T-helper 1 cell treated with Interleukin-12 subunit alpha and Interleukin-12 subunit beta and Interleukin-4 antibody, amounts not matched to agents 30 μg/mL and 1 μg/mL, for 36 hours (primary cell): ENCODE measurements around the gene ZNF267.
"Not testable (repeated sequence)": the region's sequence is repeated elsewhere in the genome, so short reads cannot be mapped to it uniquely, and the experiment has no call there.

Experiments used
- H3K27ac Mint-ChIP-seq: one replicate; pipeline ENCODE4 v1.8.0; 2021; ENCODE audit warnings: mild to moderate bottlenecking, mixed read lengths
- H3K27me3 Mint-ChIP-seq: one replicate; pipeline ENCODE4 v1.8.0; 2021; ENCODE audit warnings: low read depth, mixed read lengths
- H3K36me3 Mint-ChIP-seq: one replicate; pipeline ENCODE4 v1.8.0; 2021; ENCODE audit warnings: low read depth, mixed read lengths
- H3K4me1 Mint-ChIP-seq: one replicate; pipeline ENCODE4 v1.8.0; 2021; ENCODE audit warnings: low read depth, mixed read lengths
- H3K4me3 Mint-ChIP-seq: one replicate; pipeline ENCODE4 v1.8.0; 2021; ENCODE audit warnings: mild to moderate bottlenecking, moderate library complexity, mixed read lengths
- H3K9me3 Mint-ChIP-seq: one replicate; pipeline ENCODE4 v1.8.0; 2021; ENCODE audit warnings: mixed read lengths

ZNF267 gene

DNA sequence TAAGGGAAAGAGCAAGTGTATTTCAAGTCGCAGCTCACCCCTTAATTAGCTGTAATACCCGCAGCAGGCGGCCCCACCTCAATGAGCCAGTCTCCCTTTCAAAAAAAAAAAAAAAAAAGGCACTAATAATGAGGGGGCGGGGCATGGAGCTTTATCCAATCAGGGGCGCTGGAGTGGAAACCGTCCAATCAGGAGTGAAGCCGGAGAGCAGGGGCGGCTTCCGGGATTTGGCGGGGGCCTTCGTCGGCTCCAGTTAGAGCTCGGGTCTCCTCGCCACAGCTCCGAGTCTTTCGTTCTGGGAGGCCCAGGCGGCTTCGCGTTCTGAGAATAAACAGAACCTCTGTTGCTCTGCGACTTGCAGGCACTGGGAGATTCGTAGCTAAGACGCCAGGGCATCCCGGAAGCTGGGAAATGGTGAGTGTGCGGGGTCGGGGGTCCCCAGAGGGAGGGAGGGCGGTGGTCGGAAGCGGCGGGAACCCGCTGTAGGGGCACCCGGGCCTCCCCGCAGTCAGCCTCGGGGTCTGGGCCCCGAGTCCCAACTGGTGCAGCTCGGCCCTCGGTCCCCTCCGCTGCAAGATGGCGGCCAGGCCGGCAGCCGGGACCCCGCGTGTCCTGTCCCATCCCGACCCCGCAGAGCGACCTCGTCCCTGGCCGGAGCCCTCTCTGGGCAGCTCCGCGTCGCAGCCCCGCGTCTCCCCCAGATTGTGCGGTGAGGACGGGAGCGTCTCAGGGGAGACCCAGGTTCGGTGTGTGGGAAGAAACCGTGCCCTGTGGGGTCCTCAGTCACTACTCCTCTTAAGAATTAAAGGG, at the start of gene ZNF267:
ZNF267 (plus strand) TSS at position 252 of the 810 bp plus-strand sequence; CDS start at position 412, 160 bp downstream.
- peaks cover 47% of the 10 kb centered on the region for H3K36me3 Mint-ChIP-seq
- peaks cover 54% of the 10 kb centered on the region for H3K4me1 Mint-ChIP-seq
- H3K27ac Mint-ChIP-seq: peak within 1 kb of the TSS; percentile 98
- H3K9me3 Mint-ChIP-seq: peaks cover 9% of the 10 kb centered on the region
- H3K4me3 Mint-ChIP-seq: peak within 1 kb of the TSS; percentile 90
- H3K27me3 Mint-ChIP-seq: no peaks in the 10 kb centered on the region

DNA sequence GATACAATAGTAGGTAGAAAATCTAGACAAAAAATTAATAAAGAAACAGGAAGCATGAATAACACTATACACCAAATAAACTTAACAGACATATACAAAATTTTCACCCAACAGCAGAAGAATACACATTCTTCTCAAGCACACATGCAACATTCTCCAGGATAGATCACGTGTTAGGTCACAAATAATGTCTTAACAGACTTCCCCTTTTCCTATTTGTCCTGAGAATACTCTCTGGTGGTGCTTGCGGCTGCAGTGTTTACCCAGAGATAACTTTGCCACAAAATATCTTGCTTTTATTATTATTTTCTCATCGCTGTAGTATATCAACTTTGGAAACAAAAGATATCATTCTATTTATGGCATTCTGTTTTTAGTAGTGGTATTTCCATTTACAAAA, 40.6 kb upstream of the ZNF267 start:
- H3K4me1 Mint-ChIP-seq: no peaks in the 10 kb centered on the region
- no peaks in the 10 kb centered on the region for H3K27me3 Mint-ChIP-seq
- H3K27ac Mint-ChIP-seq: no peak overlapping the region
- peaks cover 26% of the 10 kb centered on the region for H3K9me3 Mint-ChIP-seq
- H3K4me3 Mint-ChIP-seq: no peak overlapping the region
- peaks cover 2% of the 10 kb centered on the region for H3K36me3 Mint-ChIP-seq

DNA sequence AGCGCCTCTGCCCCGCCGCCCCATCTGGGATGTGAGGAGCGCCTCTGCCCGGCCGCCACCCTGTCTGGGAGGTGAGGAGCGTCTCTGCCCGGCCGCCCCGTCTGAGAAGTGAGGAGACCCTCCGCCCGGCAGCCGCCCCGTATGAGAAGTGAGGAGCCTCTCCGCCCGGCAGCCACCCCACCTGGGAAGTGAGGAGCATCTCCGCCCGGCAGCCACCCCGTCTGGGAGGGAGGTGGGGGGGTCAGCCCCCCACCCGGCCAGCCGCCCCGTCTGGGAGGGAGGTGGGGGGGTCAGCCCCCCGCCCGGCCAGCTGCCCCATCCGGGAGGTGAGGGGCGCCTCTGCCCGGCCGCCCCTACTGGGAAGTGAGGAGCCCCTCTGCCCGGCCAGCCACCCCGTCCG, 37.2 kb upstream of the ZNF267 start:
- not testable (repeated sequence) for H3K36me3 Mint-ChIP-seq, H3K4me3 Mint-ChIP-seq, H3K27ac Mint-ChIP-seq, H3K4me1 Mint-ChIP-seq, H3K27me3 Mint-ChIP-seq
- H3K9me3 Mint-ChIP-seq: peaks cover 39% of the 10 kb centered on the region

- H3K9me3 Mint-ChIP-seq: peaks cover 53% of the 10 kb centered on the region
- no peak overlapping the region for H3K4me3 Mint-ChIP-seq
- H3K27me3 Mint-ChIP-seq: no peaks in the 10 kb centered on the region
- H3K36me3 Mint-ChIP-seq: peaks cover 6% of the 10 kb centered on the region
- H3K27ac Mint-ChIP-seq: no peak overlapping the region
- H3K4me1 Mint-ChIP-seq: no peaks in the 10 kb centered on the region
These were observed 30.7 kb upstream of the ZNF267 start for GRCh38 chr16:31842864-31843263.

DNA sequence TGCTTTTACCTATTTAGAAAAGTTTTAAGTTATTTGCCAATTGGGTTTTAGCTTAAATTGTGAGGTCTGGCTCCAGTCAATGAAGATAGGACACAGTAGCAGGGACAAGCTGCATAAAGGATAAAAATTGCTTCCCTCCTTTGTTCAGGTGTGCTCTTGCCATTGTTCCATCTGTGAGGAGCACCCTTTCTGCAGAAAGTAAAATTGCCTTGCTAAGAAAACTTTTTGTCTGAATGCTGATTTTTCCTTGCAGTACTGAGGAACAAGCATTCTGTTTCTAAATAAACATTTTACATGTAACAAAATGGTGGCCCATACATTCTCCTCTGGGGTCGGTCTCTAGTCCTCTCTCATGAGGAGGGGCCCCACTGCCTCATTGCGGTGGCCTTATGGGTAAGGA, 25.0 kb upstream of the ZNF267 start:
- not testable (repeated sequence) for H3K4me3 Mint-ChIP-seq, H3K27ac Mint-ChIP-seq, H3K27me3 Mint-ChIP-seq, H3K4me1 Mint-ChIP-seq, H3K36me3 Mint-ChIP-seq
- peaks cover 47% of the 10 kb centered on the region for H3K9me3 Mint-ChIP-seq

GRCh38 chr16:31853291-31853690, 20.3 kb upstream of the ZNF267 start:
- Mint-ChIP-seq H3K36me3 (no peaks in the 10 kb centered on the region), H3K4me1 (no peaks in the 10 kb centered on the region), H3K27ac (no peak overlapping the region), H3K4me3 (no peak overlapping the region), H3K9me3 (peaks cover 23% of the 10 kb centered on the region), H3K27me3 (peaks cover 29% of the 10 kb centered on the region)

GRCh38 chr16:31860508-31860907, 13.1 kb upstream of the ZNF267 start:
- peaks cover 4% of the 10 kb centered on the region for H3K9me3 Mint-ChIP-seq

DNA sequence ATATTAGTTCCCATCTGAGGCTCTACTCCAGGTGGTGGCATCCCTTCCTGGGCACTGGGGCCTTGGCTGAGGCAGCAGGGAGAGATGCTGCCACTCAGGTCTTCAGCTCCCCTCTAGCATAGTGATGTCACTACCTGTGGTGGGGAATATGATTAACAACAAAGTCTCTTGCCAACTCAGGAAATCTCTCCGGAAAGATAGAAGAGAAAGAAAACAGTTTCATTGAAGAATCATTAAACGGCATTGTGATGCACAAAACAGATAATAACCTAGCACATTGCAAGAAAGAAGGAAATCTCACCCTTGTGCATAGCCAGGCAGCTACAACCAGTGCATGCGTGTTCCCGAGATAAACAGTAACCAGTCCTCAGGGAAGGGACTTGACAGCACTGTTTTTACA, 12.2 kb upstream of the ZNF267 start:
- H3K27ac Mint-ChIP-seq: peak overlapping the region; percentile 4
- H3K4me3 Mint-ChIP-seq: no peak overlapping the region
- peaks cover 32% of the 10 kb centered on the region for H3K27me3 Mint-ChIP-seq
- peaks cover 22% of the 10 kb centered on the region for H3K4me1 Mint-ChIP-seq
- H3K9me3 Mint-ChIP-seq: peaks cover 4% of the 10 kb centered on the region
- H3K36me3 Mint-ChIP-seq: no peaks in the 10 kb centered on the region

More at GRCh38 chr16:31860508-31860907, 13.1 kb upstream of the ZNF267 start:
- H3K27me3 Mint-ChIP-seq: peaks cover 42% of the 10 kb centered on the region
- peaks cover 22% of the 10 kb centered on the region for H3K4me1 Mint-ChIP-seq
- H3K27ac Mint-ChIP-seq: no peak overlapping the region
- no peak overlapping the region for H3K4me3 Mint-ChIP-seq
- no peaks in the 10 kb centered on the region for H3K36me3 Mint-ChIP-seq

DNA sequence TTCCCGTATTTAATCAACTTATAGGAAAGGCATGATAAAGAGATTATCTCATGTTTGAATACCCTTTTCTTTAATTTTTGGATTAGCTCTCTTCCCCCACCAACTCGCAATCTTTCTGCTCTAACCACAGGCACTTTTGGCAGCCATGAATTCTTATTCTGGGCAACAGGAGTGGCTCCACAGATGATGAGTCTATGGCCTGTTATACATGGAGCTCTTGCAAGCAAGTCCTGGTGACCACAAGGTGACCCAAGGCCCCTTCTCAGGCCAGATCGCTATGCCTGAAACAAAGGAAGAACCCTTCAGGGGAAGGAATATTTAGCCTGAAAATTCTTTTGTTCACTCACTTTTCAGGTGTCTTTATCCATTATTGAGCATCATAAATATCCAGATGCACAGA, 10.8 kb upstream of the ZNF267 start:
- H3K36me3 Mint-ChIP-seq: no peaks in the 10 kb centered on the region
- H3K27ac Mint-ChIP-seq: no peak overlapping the region
- H3K4me3 Mint-ChIP-seq: no peak overlapping the region
- peaks cover 19% of the 10 kb centered on the region for H3K27me3 Mint-ChIP-seq
- peaks cover 4% of the 10 kb centered on the region for H3K9me3 Mint-ChIP-seq
- peaks cover 22% of the 10 kb centered on the region for H3K4me1 Mint-ChIP-seq

GRCh38 chr16:31868164-31868563, 5.4 kb upstream of the ZNF267 start:
- H3K4me1 Mint-ChIP-seq: peaks cover 33% of the 10 kb centered on the region
- H3K9me3 Mint-ChIP-seq: peaks cover 8% of the 10 kb centered on the region
- H3K4me3 Mint-ChIP-seq: no peak overlapping the region
- H3K36me3 Mint-ChIP-seq: no peaks in the 10 kb centered on the region
- peaks cover 6% of the 10 kb centered on the region for H3K27me3 Mint-ChIP-seq
- H3K27ac Mint-ChIP-seq: no peak overlapping the region

GRCh38 chr16:31868691-31869167, 4.9 kb upstream of the ZNF267 start:
- H3K9me3 Mint-ChIP-seq: peaks cover 7% of the 10 kb centered on the region

GRCh38 chr16:31869511-31870201, 4.0 kb upstream of the ZNF267 start:
- Mint-ChIP-seq H3K27ac (peak overlapping the region; percentile 86), H3K4me1 (peaks cover 34% of the 10 kb centered on the region), H3K4me3 (peak overlapping the region; percentile 69), H3K36me3 (peaks cover 8% of the 10 kb centered on the region), H3K9me3 (peaks cover 4% of the 10 kb centered on the region), H3K27me3 (no peaks in the 10 kb centered on the region)

More at GRCh38 chr16:31868691-31869167, 4.9 kb upstream of the ZNF267 start:
- H3K4me1 Mint-ChIP-seq: peaks cover 34% of the 10 kb centered on the region
- peaks cover 5% of the 10 kb centered on the region for H3K27me3 Mint-ChIP-seq
- peaks cover 2% of the 10 kb centered on the region for H3K36me3 Mint-ChIP-seq
- H3K4me3 Mint-ChIP-seq: peak overlapping the region; percentile 19
- peak overlapping the region; percentile 86 for H3K27ac Mint-ChIP-seq

DNA sequence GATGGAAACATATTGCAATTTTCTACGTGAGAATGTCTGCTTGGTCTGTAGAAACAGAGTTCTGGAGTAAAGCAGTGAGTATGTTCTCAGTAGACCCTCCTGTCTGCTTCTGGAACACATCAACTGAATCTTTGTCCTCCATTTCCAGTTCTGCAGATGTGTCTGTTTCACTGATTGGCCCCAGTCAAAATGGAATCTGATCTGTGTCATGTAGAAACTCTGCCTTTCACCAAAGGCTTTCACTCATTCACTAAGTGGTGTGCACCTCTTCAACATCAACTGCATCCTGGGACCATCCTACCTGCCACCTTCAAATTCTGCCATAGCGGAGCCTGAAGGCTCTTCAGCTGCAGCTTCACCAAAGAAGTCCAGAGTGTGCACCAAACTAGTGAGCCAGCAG, 2.8 kb upstream of the ZNF267 start:
- Mint-ChIP-seq H3K4me3 (peak overlapping the region; percentile 13), H3K4me1 (peaks cover 33% of the 10 kb centered on the region), H3K27ac (peak overlapping the region; percentile 53), H3K9me3 (peaks cover 4% of the 10 kb centered on the region), H3K36me3 (peaks cover 20% of the 10 kb centered on the region), H3K27me3 (no peaks in the 10 kb centered on the region)

GRCh38 chr16:31871510-31871909, 2.1 kb upstream of the ZNF267 start:
- H3K4me1 Mint-ChIP-seq: peaks cover 40% of the 10 kb centered on the region
- no peak overlapping the region for H3K4me3 Mint-ChIP-seq
- H3K27me3 Mint-ChIP-seq: no peaks in the 10 kb centered on the region
- no peak overlapping the region for H3K27ac Mint-ChIP-seq
- peaks cover 27% of the 10 kb centered on the region for H3K36me3 Mint-ChIP-seq
- peaks cover 4% of the 10 kb centered on the region for H3K9me3 Mint-ChIP-seq

- Mint-ChIP-seq H3K9me3 (peaks cover 4% of the 10 kb centered on the region), H3K4me3 (peak overlapping the region; percentile 47), H3K27me3 (no peaks in the 10 kb centered on the region), H3K27ac (no peak overlapping the region), H3K36me3 (peaks cover 32% of the 10 kb centered on the region), H3K4me1 (peaks cover 45% of the 10 kb centered on the region)
These were observed 1.4 kb upstream of the ZNF267 start for GRCh38 chr16:31872201-31872600.
